Measurements from ENCODE around the gene DPY30.

The DPY30 gene

DNA sequence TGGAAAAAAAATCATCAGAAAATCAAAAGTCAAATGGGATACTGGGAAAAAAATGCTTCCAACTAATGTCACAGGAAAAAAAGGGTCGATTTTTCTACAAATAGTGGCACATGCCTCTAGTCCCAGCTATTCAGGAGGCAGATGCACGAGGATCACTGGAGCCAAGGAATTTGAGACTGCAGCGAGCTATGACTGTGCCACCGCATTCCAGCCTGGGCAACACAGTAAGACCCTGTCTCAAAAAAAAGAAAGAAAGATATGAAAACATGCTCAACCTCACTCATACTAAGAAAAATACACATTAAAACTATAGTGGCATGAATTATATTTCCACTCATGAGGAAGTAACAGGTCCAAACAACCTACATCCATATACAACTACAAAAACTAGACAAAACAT, 46.7 kb downstream of the DPY30 start:
- no peaks in the 10 kb centered on the region for H3K9me3 ChIP-seq (ENCODE audit: insufficient read depth, low read length)
- no peak for DNase-seq (ENCODE audit: low read depth, low spot score)
- no peaks in the 10 kb centered on the region for H3K4me1 ChIP-seq (ENCODE audit: insufficient read depth, insufficient read length)
- no peak overlapping the region for H3K9ac ChIP-seq (ENCODE audit: insufficient read length, low read depth)
- TF ChIP-seq YY1 (IDR thresholded peaks at IDR 0.05; ENCODE audit: insufficient read depth, insufficient read length): no peak
- TF ChIP-seq ZNF274 (IDR thresholded peaks at IDR 0.05; ENCODE audit: low read depth, low read length): no peak
- TF ChIP-seq SUZ12 (IDR thresholded peaks at IDR 0.05; ENCODE audit: extremely low read depth, insufficient read depth, insufficient read length): no peak
- H3K4me3 ChIP-seq (ENCODE audit: insufficient read length, low read depth): no peak overlapping the region
- H3K27me3 ChIP-seq (ENCODE audit: insufficient read depth, insufficient read length): no peaks in the 10 kb centered on the region
- H3K36me3 ChIP-seq (ENCODE audit: insufficient read depth, insufficient read length, low read length): no peaks in the 10 kb centered on the region

- Histone ChIP-seq H3K27me3 (ENCODE audit: insufficient read depth, insufficient read length) (no peaks in the 10 kb centered on the region), H3K36me3 (ENCODE audit: insufficient read depth, insufficient read length, low read length) (no peaks in the 10 kb centered on the region), H3K9ac (ENCODE audit: insufficient read length, low read depth) (no peak overlapping the region), H3K9me3 (ENCODE audit: insufficient read depth, low read length) (no peaks in the 10 kb centered on the region), H3K4me1 (ENCODE audit: insufficient read depth, insufficient read length) (no peaks in the 10 kb centered on the region), H3K4me3 (ENCODE audit: insufficient read length, low read depth) (no peak overlapping the region)
- no peak for TF ChIP-seq SUZ12 (IDR thresholded peaks at IDR 0.05; ENCODE audit: extremely low read depth, insufficient read depth, insufficient read length)
- no peak for DNase-seq (ENCODE audit: low read depth, low spot score)
Measured at GRCh38 chr2:31992025-31992579, 47.5 kb downstream of the DPY30 start.

- Histone ChIP-seq H3K36me3 (ENCODE audit: insufficient read depth, insufficient read length, low read length) (no peaks in the 10 kb centered on the region), H3K9ac (ENCODE audit: insufficient read length, low read depth) (no peak overlapping the region), H3K4me1 (ENCODE audit: insufficient read depth, insufficient read length) (no peaks in the 10 kb centered on the region), H3K9me3 (ENCODE audit: insufficient read depth, low read length) (no peaks in the 10 kb centered on the region), H3K4me3 (ENCODE audit: insufficient read length, low read depth) (no peak overlapping the region), H3K27me3 (ENCODE audit: insufficient read depth, insufficient read length) (no peaks in the 10 kb centered on the region)
- no peak for DNase-seq (ENCODE audit: low read depth, low spot score)
- TF ChIP-seq YY1 (IDR thresholded peaks at IDR 0.05; ENCODE audit: insufficient read depth, insufficient read length) (no peak), ZNF274 (IDR thresholded peaks at IDR 0.05; ENCODE audit: low read depth, low read length) (no peak), SUZ12 (IDR thresholded peaks at IDR 0.05; ENCODE audit: extremely low read depth, insufficient read depth, insufficient read length) (no peak)
Measured at GRCh38 chr2:31989946-31990345, 49.7 kb downstream of the DPY30 start.

GRCh38 chr2:31987454-31988220, 52.0 kb downstream of the DPY30 start:
- Histone ChIP-seq H3K4me3 (ENCODE audit: insufficient read length, low read depth) (no peak overlapping the region), H3K4me1 (ENCODE audit: insufficient read depth, insufficient read length) (no peaks in the 10 kb centered on the region), H3K9ac (ENCODE audit: insufficient read length, low read depth) (no peak overlapping the region), H3K9me3 (ENCODE audit: insufficient read depth, low read length) (no peaks in the 10 kb centered on the region), H3K36me3 (ENCODE audit: insufficient read depth, insufficient read length, low read length) (no peaks in the 10 kb centered on the region), H3K27me3 (ENCODE audit: insufficient read depth, insufficient read length) (no peaks in the 10 kb centered on the region)
- TF ChIP-seq SUZ12 (IDR thresholded peaks at IDR 0.05; ENCODE audit: extremely low read depth, insufficient read depth, insufficient read length) (no peak), ZNF274 (IDR thresholded peaks at IDR 0.05; ENCODE audit: low read depth, low read length) (no peak), YY1 (IDR thresholded peaks at IDR 0.05; ENCODE audit: insufficient read depth, insufficient read length) (no peak)
- no peak for DNase-seq (ENCODE audit: low read depth, low spot score)

GRCh38 chr2:31986906-31987305, 52.7 kb downstream of the DPY30 start:
- no peaks in the 10 kb centered on the region for H3K27me3 ChIP-seq (ENCODE audit: insufficient read depth, insufficient read length)
- H3K36me3 ChIP-seq (ENCODE audit: insufficient read depth, insufficient read length, low read length): no peaks in the 10 kb centered on the region
- TF ChIP-seq ZNF274 (IDR thresholded peaks at IDR 0.05; ENCODE audit: low read depth, low read length) (no peak), YY1 (IDR thresholded peaks at IDR 0.05; ENCODE audit: insufficient read depth, insufficient read length) (no peak), SUZ12 (IDR thresholded peaks at IDR 0.05; ENCODE audit: extremely low read depth, insufficient read depth, insufficient read length) (no peak)
- DNase-seq (ENCODE audit: low read depth, low spot score): no peak
- H3K4me3 ChIP-seq (ENCODE audit: insufficient read length, low read depth): no peak overlapping the region
- no peaks in the 10 kb centered on the region for H3K9me3 ChIP-seq (ENCODE audit: insufficient read depth, low read length)
- no peaks in the 10 kb centered on the region for H3K4me1 ChIP-seq (ENCODE audit: insufficient read depth, insufficient read length)
- H3K9ac ChIP-seq (ENCODE audit: insufficient read length, low read depth): no peak overlapping the region

DNA sequence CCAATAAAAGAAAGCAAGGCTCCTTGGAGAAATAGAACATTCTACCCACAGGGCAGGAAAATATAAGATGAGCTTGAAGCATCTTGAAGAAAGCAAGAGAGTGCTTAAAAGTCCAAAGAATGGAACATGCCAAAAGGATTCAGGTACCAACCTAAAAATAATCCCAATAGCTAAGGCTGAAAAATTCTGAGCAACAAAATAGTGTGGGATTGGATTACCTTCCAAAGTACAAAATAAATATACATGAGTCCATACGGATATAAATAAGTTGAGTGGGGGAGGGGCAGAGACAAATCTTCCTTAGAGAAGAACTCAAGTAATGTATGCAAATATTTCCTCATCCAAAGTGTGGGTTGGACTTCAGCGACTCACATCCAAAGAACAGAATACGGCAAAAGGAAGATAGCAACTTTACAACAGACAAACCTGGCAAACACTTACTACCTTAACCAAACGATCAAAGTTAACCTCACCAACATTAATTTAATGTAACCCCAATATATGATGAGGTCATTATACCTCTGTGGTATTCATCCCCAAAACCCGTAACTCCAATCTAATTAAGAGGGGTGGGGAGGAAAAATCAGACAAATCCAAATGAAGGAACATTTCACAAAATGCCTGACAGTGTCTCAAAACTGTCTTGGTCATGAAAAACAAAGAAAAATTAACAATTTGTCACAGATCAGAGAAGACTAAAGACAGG, 55.7 kb downstream of the DPY30 start:
- DNase-seq (ENCODE audit: low read depth, low spot score): no peak
- TF ChIP-seq ZNF274 (IDR thresholded peaks at IDR 0.05; ENCODE audit: low read depth, low read length) (no peak), SUZ12 (IDR thresholded peaks at IDR 0.05; ENCODE audit: extremely low read depth, insufficient read depth, insufficient read length) (no peak), YY1 (IDR thresholded peaks at IDR 0.05; ENCODE audit: insufficient read depth, insufficient read length) (no peak)
- Histone ChIP-seq H3K36me3 (ENCODE audit: insufficient read depth, insufficient read length, low read length) (no peaks in the 10 kb centered on the region), H3K4me3 (ENCODE audit: insufficient read length, low read depth) (no peak overlapping the region), H3K9me3 (ENCODE audit: insufficient read depth, low read length) (no peaks in the 10 kb centered on the region), H3K27me3 (ENCODE audit: insufficient read depth, insufficient read length) (no peaks in the 10 kb centered on the region), H3K9ac (ENCODE audit: insufficient read length, low read depth) (no peak overlapping the region), H3K4me1 (ENCODE audit: insufficient read depth, insufficient read length) (no peaks in the 10 kb centered on the region)

DNA sequence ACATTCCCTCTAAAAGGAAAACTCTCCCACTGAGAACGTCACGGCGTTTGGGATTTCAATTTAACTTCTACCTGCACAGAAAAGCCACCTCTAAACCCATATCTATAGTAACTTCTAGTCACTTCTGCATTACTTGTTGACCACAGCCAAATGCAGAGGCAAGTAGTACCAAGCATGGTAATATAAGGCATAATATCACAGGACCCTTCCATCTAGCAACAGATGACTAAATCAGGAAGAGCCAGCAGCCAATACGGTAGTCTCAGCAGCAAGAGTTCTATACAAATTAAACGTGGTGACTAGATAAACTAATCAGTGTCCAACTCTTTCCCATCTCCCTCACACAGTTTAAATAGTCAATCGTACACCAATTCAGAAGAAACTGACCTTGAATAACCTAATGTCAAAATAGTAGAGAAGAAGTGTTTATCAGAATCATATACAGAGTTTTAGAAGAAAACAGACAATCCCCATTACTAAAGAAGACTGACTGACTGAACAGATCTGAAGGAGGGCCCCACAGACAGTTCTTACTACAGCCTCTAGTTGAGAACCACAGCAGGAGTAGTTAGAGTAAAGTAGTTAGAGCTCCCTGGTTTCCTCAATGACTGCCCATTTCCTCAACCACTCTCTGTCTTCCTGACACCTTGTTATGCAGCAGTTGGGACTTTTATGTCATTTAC, 58.8 kb downstream of the DPY30 start:
- Histone ChIP-seq H3K9ac (ENCODE audit: insufficient read length, low read depth) (no peak overlapping the region), H3K9me3 (ENCODE audit: insufficient read depth, low read length) (no peaks in the 10 kb centered on the region), H3K4me3 (ENCODE audit: insufficient read length, low read depth) (no peak overlapping the region), H3K27me3 (ENCODE audit: insufficient read depth, insufficient read length) (no peaks in the 10 kb centered on the region), H3K36me3 (ENCODE audit: insufficient read depth, insufficient read length, low read length) (no peaks in the 10 kb centered on the region), H3K4me1 (ENCODE audit: insufficient read depth, insufficient read length) (no peaks in the 10 kb centered on the region)
- peak; percentile 15 for DNase-seq (ENCODE audit: low read depth, low spot score)
- TF ChIP-seq YY1 (IDR thresholded peaks at IDR 0.05; ENCODE audit: insufficient read depth, insufficient read length) (no peak), SUZ12 (IDR thresholded peaks at IDR 0.05; ENCODE audit: extremely low read depth, insufficient read depth, insufficient read length) (no peak), ZNF274 (IDR thresholded peaks at IDR 0.05; ENCODE audit: low read depth, low read length) (no peak)

Measured in NT2/D1 (cell line).